Measurements from ENCODE around the gene APOBEC2. TPM values are rescaled to one million over a fixed set of nuclear protein-coding genes. Genes with fewer than 3 reads are reported as not detected.
A peak's percentile ranks its signal among the peaks of the same experiment; 100 is the strongest.

The APOBEC2 gene
- total and polyA plus RNA-seq, 2 of the 13 experiments (the other 11 are each of a cell fraction or from before 2014, with no cell fraction given) = 0.09 TPM; not detected in 1

DNA sequence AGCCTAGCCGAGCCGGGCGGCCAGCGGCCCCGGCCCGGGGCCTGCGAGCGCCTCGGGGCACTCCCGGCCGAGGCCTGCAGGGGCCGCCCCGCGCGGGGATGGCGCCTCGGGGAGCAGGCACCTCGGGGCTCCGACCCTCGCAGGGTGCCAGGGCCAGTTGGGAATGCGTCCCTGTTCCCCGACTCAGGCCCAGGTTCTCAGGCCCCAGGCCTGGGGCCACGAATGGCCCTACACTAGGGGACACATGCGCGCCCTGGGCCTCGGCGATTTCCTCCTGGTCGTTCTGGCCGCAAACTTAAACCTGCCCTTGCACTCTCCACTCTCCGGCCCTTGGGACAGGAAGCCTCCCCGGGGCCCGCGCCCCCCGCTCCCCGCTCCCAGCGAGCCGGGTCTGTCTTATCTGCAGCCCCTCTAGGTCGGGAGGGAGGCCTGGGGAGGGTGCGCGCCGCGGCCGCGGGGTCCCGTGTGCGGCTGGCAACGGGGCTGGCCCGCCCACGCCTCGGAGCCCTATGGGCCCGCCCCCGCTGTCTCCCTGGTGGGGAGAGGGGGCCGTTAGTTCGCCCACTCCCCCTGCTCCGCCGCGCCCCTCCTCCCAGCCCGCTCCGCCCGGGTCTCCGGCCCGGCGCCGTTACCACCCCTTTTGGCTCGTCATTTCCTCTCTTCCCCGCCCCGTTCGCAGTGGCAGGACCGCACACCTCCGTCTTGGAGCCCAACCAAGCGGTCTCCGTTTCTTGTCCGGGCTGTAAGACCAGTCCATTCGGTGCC lies 20.4 kb downstream of the APOBEC2 start (continued):
- TF ChIP-seq ZFP91 (CRISPR knock-in tag; IDR thresholded peaks at IDR 0.05; ENCODE audit: borderline replicate concordance) = no peak; the same call in none of the 2 replicates
- no peak for TF ChIP-seq ZNF10 (CRISPR knock-in tag; IDR thresholded peaks at IDR 0.05; ENCODE audit: borderline replicate concordance, low read depth)
- peak; percentile 16; the same call in 1 of the 2 replicates for TF ChIP-seq IKZF5 (CRISPR knock-in tag; IDR thresholded peaks at IDR 0.05)
- TF ChIP-seq, protein P1, sequence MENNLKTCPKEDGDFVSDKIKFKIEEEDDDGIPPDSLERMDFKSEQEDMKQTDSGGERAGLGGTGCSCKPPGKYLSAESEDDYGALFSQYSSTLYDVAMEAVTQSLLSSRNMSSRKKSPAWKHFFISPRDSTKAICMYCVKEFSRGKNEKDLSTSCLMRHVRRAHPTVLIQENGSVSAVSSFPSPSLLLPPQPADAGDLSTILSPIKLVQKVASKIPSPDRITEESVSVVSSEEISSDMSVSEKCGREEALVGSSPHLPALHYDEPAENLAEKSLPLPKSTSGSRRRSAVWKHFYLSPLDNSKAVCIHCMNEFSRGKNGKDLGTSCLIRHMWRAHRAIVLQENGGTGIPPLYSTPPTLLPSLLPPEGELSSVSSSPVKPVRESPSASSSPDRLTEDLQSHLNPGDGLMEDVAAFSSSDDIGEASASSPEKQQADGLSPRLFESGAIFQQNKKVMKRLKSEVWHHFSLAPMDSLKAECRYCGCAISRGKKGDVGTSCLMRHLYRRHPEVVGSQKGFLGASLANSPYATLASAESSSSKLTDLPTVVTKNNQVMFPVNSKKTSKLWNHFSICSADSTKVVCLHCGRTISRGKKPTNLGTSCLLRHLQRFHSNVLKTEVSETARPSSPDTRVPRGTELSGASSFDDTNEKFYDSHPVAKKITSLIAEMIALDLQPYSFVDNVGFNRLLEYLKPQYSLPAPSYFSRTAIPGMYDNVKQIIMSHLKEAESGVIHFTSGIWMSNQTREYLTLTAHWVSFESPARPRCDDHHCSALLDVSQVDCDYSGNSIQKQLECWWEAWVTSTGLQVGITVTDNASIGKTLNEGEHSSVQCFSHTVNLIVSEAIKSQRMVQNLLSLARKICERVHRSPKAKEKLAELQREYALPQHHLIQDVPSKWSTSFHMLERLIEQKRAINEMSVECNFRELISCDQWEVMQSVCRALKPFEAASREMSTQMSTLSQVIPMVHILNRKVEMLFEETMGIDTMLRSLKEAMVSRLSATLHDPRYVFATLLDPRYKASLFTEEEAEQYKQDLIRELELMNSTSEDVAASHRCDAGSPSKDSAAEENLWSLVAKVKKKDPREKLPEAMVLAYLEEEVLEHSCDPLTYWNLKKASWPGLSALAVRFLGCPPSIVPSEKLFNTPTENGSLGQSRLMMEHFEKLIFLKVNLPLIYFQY (CRISPR knock-in tag; IDR thresholded peaks at IDR 0.05; ENCODE audit: borderline replicate concordance) = peak; percentile 94; the same call in 1 of the 2 replicates
- TF ChIP-seq FOXK1 (CRISPR knock-in tag; IDR thresholded peaks at IDR 0.05; ENCODE audit: borderline replicate concordance, low read depth) = no peak
- TF ChIP-seq KLF12 (CRISPR knock-in tag; IDR thresholded peaks at IDR 0.05; ENCODE audit: borderline replicate concordance) = peak; percentile 49; the same call in 1 of the 2 replicates
- no peak for TF ChIP-seq GRHL1 (CRISPR knock-in tag; conservative IDR thresholded peaks at IDR 0.05)
- TF ChIP-seq NCOA5 (CRISPR knock-in tag; IDR thresholded peaks at IDR 0.05) = 0 out of 2 replicates have a peak, but pooled peaks have one; percentile 35
- TF ChIP-seq RFX1 (IDR thresholded peaks at IDR 0.05) = no peak
- TF ChIP-seq MZF1 (CRISPR knock-in tag; IDR thresholded peaks at IDR 0.05; ENCODE audit: borderline replicate concordance) = no peak
- no peak for TF ChIP-seq CBX2 (IDR thresholded peaks at IDR 0.05; ENCODE audit: low read depth, low read length)
- no peak for TF ChIP-seq CBX2 (CRISPR knock-in tag; IDR thresholded peaks at IDR 0.05; ENCODE audit: low read depth)
- TF ChIP-seq BRCA1 (CRISPR knock-in tag; IDR thresholded peaks at IDR 0.05) = no peak
- TF ChIP-seq SIX4 (CRISPR knock-in tag; IDR thresholded peaks at IDR 0.05) = no peak
- TF ChIP-seq, protein P2, sequence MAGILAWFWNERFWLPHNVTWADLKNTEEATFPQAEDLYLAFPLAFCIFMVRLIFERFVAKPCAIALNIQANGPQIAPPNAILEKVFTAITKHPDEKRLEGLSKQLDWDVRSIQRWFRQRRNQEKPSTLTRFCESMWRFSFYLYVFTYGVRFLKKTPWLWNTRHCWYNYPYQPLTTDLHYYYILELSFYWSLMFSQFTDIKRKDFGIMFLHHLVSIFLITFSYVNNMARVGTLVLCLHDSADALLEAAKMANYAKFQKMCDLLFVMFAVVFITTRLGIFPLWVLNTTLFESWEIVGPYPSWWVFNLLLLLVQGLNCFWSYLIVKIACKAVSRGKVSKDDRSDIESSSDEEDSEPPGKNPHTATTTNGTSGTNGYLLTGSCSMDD (CRISPR knock-in tag; IDR thresholded peaks at IDR 0.05) = peak; percentile 49; the same call in 1 of the 2 replicates
- TF ChIP-seq, protein P3, sequence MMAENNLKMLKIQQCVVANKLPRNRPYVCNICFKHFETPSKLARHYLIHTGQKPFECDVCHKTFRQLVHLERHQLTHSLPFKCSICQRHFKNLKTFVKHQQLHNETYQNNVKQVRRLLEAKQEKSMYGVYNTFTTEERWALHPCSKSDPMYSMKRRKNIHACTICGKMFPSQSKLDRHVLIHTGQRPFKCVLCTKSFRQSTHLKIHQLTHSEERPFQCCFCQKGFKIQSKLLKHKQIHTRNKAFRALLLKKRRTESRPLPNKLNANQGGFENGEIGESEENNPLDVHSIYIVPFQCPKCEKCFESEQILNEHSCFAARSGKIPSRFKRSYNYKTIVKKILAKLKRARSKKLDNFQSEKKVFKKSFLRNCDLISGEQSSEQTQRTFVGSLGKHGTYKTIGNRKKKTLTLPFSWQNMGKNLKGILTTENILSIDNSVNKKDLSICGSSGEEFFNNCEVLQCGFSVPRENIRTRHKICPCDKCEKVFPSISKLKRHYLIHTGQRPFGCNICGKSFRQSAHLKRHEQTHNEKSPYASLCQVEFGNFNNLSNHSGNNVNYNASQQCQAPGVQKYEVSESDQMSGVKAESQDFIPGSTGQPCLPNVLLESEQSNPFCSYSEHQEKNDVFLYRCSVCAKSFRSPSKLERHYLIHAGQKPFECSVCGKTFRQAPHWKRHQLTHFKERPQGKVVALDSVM (CRISPR knock-in tag; IDR thresholded peaks at IDR 0.05) = no peak; the same call in 1 of the 2 replicates
